A673 (cell line): ENCODE results near the gene PRPF6.

Source experiments
- EZH2 ChIP-seq: fragments of 200-600 bp; sonication (generic); IDR thresholded peaks from 2 replicates; pipeline ENCODE4 v1.6.1; 2017; ENCODE audit warnings: borderline replicate concordance, low read depth, mild to moderate bottlenecking, mixed read lengths, antibody characterized with exemption, low read length; ENCODE audit not compliant: poor library complexity, severe bottlenecking
- TF ChIP-seq, protein P1 (sequence below): fragments of 300-800, 200-600 bp; sonication (generic); conservative IDR thresholded peaks from 2 replicates; pipeline ENCODE4 v1.5.1; 2017; ENCODE audit warnings: low read depth, mild to moderate bottlenecking, antibody characterized with exemption, low read length, moderate library complexity, mixed read lengths

DNA sequence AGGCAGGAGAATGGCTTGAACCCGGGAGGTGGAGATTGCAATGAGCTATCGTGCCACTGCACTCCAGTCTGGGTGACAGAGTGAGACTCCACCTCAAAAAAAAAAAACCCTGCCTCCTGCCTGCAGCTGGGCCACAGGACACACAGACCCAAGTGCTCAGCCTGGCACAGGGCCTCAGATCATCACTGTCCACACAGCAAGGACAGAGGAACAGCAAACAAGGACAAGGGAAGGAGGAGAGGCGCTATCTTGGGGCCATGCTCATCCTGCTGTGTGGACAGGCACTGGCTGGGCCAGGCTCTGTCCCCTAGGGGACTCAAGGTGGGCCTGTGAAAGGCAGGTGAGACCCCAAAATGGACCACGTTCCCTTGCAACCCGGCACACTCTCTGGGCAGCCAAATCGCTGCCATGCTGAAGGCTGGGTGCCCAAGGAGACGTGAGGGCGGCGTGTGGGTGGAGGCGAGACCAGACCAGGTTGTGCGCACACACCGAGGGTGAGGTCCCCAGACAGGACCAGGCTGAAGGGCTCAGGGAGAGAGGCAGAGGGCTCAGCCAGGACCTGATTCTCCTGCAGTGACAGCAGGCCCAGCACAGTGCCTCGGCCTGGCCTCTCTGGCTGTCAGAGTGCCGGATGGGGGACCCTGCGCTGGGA, 33.8 kb upstream of the PRPF6 start:
- TF ChIP-seq, protein P1, sequence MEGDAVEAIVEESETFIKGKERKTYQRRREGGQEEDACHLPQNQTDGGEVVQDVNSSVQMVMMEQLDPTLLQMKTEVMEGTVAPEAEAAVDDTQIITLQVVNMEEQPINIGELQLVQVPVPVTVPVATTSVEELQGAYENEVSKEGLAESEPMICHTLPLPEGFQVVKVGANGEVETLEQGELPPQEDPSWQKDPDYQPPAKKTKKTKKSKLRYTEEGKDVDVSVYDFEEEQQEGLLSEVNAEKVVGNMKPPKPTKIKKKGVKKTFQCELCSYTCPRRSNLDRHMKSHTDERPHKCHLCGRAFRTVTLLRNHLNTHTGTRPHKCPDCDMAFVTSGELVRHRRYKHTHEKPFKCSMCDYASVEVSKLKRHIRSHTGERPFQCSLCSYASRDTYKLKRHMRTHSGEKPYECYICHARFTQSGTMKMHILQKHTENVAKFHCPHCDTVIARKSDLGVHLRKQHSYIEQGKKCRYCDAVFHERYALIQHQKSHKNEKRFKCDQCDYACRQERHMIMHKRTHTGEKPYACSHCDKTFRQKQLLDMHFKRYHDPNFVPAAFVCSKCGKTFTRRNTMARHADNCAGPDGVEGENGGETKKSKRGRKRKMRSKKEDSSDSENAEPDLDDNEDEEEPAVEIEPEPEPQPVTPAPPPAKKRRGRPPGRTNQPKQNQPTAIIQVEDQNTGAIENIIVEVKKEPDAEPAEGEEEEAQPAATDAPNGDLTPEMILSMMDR, result no peak
- TF ChIP-seq EZH2, result no peak
